Upper lobe of left lung (tissue), 6 donors: ENCODE measurements around the gene ONECUT1. TPM values are rescaled to one million over a fixed set of nuclear protein-coding genes. Genes with fewer than 3 reads are reported as not detected.

Experiments used
- ATAC-seq, 2 donors: fragments of 200-7000 bp; cut with Tn5 transposase; one replicate each; pipeline ENCODE4 v1.9.1; 2022; ENCODE audit warnings: mild to moderate bottlenecking in 2 of 2, moderate library complexity in 2 of 2; ENCODE audit not compliant: low FRiP score in 2 of 2
- DNase-seq, 2 donors: peaks; one replicate each; pipeline ENCODE4 v3.0.0-alpha.2; 2019 to 2020
- H3K27ac ChIP-seq, 4 donors: fragments of 200-600 bp; sonication (generic); one replicate each; pipeline ENCODE4 v1.5.1; 2016 to 2019
- H3K27me3 ChIP-seq, 4 donors: fragments of 200-600 bp; sonication (generic); one replicate each; pipeline ENCODE4 v1.5.1; 2017 to 2019
- H3K36me3 ChIP-seq, 4 donors: fragments of 200-600 bp; sonication (generic); one replicate each; pipeline ENCODE4 v1.5.1; 2016 to 2019
- H3K4me1 ChIP-seq, 4 donors: fragments of 200-600 bp; sonication (generic); one replicate each; pipeline ENCODE4 v1.5.1; 2018 to 2019
- H3K4me3 ChIP-seq, 4 donors: fragments of 200-600 bp; sonication (generic); one replicate each; pipeline ENCODE4 v1.5.1; 2017 to 2019; ENCODE audit warnings: mild to moderate bottlenecking in 2 of 4, moderate library complexity in 1 of 4
- H3K9me3 ChIP-seq, 4 donors: fragments of 200-600 bp; sonication (generic); one replicate each; pipeline ENCODE4 v1.5.1; 2018 to 2019
- CTCF ChIP-seq, 6 experiments: fragments of 450-650 bp in 4 of 6; fragments of 200-600 bp in 2 of 6; sonication (generic) in 2 of 6; IDR thresholded peaks; one replicate each; pipeline ENCODE4 v1.5.1; 2016 to 2019; ENCODE audit warnings: antibody characterized with exemption in 6 of 6
- EP300 ChIP-seq, 4 donors: sonication (generic); formaldehyde crosslinking; IDR thresholded peaks; one replicate each; pipeline ENCODE4 v1.5.1; 2017; ENCODE audit warnings: antibody characterized with exemption in 4 of 4, control low read depth in 2 of 4
- POLR2A ChIP-seq, 4 donors: fragments of 450-650 bp; IDR thresholded peaks; one replicate each; pipeline ENCODE4 v1.5.1; 2016 to 2017; ENCODE audit warnings: antibody characterized with exemption in 4 of 4, mild to moderate bottlenecking in 2 of 4
- POLR2AphosphoS5 ChIP-seq, 2 donors: sonication (generic); formaldehyde crosslinking; IDR thresholded peaks; one replicate each; pipeline ENCODE4 v1.5.1; 2017; ENCODE audit warnings: antibody characterized with exemption in 2 of 2
- WGBS, 2 donors: methylation state at CpG; one replicate each; pipeline ENCODE4 v1.1.5; 2017 to 2018; 5-methylcytosine and 5-hydroxymethylcytosine counted together
- total RNA-seq, 6 donors: library from RNA; depleted of rRNA in 4 of 6; stranded (reverse); fragments of >200 nt in 4 of 6; gene quantifications; one replicate each; pipeline versions ENCODE4 v1.1.0 to v1.2.1, GENCODE V29; 2016 to 2021
- donor health status: DM: no; HTN: no; CAD: no; lungs with moderate emphysema.
- donor health status: DM: no; HTN: yes; CAD: no; lungs with severe emphysema.

The ONECUT1 gene
- total RNA-seq, 6 donors from 2014 or later = 0.17 TPM; not detected in 5

DNA sequence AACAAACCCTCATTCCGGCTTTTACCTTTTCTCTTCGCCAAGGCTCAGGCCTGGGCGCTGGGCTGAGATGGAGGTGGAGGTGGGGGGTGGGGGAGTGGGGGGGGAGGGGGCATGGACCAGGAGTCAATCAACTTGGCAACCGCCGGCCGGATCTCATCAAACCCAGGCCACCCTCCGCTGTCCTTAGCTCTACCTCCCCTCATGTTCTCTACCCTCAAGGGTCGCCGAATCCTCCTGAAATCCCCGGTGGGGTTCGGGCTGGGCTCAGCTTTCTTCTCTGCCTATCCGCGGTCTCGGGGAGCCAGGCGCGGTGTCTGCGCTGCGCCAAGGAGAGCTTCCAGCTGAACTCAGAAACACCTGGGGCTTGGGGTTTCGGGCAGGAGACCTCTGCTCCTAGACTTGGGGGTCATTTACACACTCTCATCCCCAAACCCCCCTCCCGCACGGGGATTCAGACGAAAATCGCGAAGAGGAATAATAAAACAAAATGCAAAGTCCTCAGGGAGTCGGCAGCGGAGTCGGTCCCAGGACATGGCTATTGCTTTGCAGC, 2.5 kb downstream of the ONECUT1 start:
- TF ChIP-seq CTCF (IDR thresholded peaks at IDR 0.05) (no peak), POLR2AphosphoS5 (IDR thresholded peaks at IDR 0.05) (no peak), POLR2A (IDR thresholded peaks at IDR 0.05) (no peak), EP300 (IDR thresholded peaks at IDR 0.05) (no peak)
- ATAC-seq = no peak
- 4 to 7% methylated on average over 26 of the region's 27 CpGs for WGBS, 2 donors
- Histone ChIP-seq H3K36me3 (no peaks in the 10 kb centered on the region), H3K4me1 (peaks cover 39 to 81% (median 41%) of the 10 kb centered on the region in 4 donors), H3K27me3 (peaks cover 1 to 89% (median 57%) of the 10 kb centered on the region in 4 donors), H3K27ac (no peak overlapping the region), H3K4me3 (no peak overlapping the region), H3K9me3 (no peaks in the 10 kb centered on the region)
- DNase-seq = no peak

GRCh38 chr15:52787123-52787503, 3.0 kb downstream of the ONECUT1 start:
- TF ChIP-seq CTCF (IDR thresholded peaks at IDR 0.05) (no peak), POLR2A (IDR thresholded peaks at IDR 0.05) (no peak), EP300 (IDR thresholded peaks at IDR 0.05) (no peak), POLR2AphosphoS5 (IDR thresholded peaks at IDR 0.05) (no peak)
- Histone ChIP-seq H3K27me3 (peaks cover 1 to 89% (median 59%) of the 10 kb centered on the region in 4 donors), H3K9me3 (no peaks in the 10 kb centered on the region), H3K36me3 (no peaks in the 10 kb centered on the region), H3K27ac (no peak overlapping the region), H3K4me1 (peaks cover 39 to 81% (median 41%) of the 10 kb centered on the region in 4 donors), H3K4me3 (no peak overlapping the region)
- WGBS, 2 donors = 6 to 15% methylated on average over 3 to 22 of the region's 24 CpGs
- DNase-seq = peak in 1 of 2 donors; percentile 67
- no peak for ATAC-seq

- ATAC-seq (no peak), DNase-seq (no peak)
- peaks cover 39 to 81% (median 41%) of the 10 kb centered on the region in 4 donors for H3K4me1 ChIP-seq
- H3K36me3 ChIP-seq = no peaks in the 10 kb centered on the region
- 0 to 8% methylated on average over 2 to 28 of the region's 28 CpGs for WGBS, 2 donors
- no peak overlapping the region for H3K27ac ChIP-seq
- H3K4me3 ChIP-seq = no peak overlapping the region
- TF ChIP-seq POLR2A (IDR thresholded peaks at IDR 0.05) = no peak
- TF ChIP-seq EP300 (IDR thresholded peaks at IDR 0.05) = no peak
- TF ChIP-seq CTCF (IDR thresholded peaks at IDR 0.05) = no peak
- H3K9me3 ChIP-seq = no peaks in the 10 kb centered on the region
- H3K27me3 ChIP-seq = peaks cover 1 to 86% (median 60%) of the 10 kb centered on the region in 4 donors
These were observed 3.6 kb downstream of the ONECUT1 start for GRCh38 chr15:52786436-52787122.

DNA sequence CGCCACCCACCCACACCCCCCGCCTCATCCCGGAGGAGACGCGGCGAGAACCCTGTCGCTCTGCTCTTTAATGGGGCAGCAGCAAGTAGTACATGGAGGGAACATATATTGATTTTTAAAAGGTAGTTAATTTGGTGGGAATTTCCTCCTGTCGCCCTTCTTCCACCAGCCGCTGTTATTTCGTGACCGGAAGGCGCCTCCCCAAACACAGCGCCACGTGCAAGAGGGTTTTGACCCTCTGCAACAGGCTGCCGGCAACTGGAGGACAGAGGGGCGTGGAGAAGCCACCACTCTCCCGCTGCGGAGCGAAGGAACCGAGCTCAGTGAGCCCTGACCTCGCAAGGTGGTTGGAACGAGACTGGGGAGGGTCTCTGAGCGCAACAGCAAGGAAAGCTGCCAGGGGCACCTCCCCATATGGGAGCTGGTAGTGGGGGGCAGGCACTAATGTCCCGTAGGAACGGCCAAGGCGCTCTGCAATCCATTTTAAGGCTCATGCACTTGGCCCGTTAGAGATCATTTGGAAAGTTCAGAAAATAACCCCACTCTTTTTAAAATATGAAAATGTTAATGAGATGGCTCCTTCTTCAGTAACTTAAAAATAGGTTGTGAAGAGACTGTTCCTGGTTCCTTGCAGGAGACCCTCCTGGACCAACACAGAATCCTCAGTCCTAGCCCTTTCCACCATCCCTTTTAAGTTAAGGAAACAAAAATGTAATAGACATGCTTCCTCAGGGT, 4.3 kb downstream of the ONECUT1 start:
- H3K27me3 ChIP-seq = peaks cover 1 to 86% (median 57%) of the 10 kb centered on the region in 4 donors
- DNase-seq (no peak), ATAC-seq (no peak)
- 3 to 4% methylated on average over 9 to 27 of the region's 27 CpGs for WGBS, 2 donors
- no peak overlapping the region for H3K4me3 ChIP-seq
- H3K27ac ChIP-seq = no peak overlapping the region
- H3K36me3 ChIP-seq = no peaks in the 10 kb centered on the region
- H3K4me1 ChIP-seq = peaks cover 36 to 74% (median 36%) of the 10 kb centered on the region in 4 donors
- no peak for TF ChIP-seq EP300 (IDR thresholded peaks at IDR 0.05)
- no peak for TF ChIP-seq POLR2A (IDR thresholded peaks at IDR 0.05)
- TF ChIP-seq CTCF (IDR thresholded peaks at IDR 0.05) = no peak
- TF ChIP-seq POLR2AphosphoS5 (IDR thresholded peaks at IDR 0.05) = no peak
- H3K9me3 ChIP-seq = no peaks in the 10 kb centered on the region
